GM19023 (cell line): ENCODE results near the gene EXOC6B.
A peak's percentile ranks its signal among the peaks of the same experiment; 100 is the strongest.

Experiments
- ATAC-seq: cut with Tn5 transposase; IDR thresholded peaks from one replicate; pipeline ENCODE4 v1.9.1; 2021; ENCODE audit warnings: mild to moderate bottlenecking, moderate library complexity; ENCODE audit not compliant: unreplicated experiment

EXOC6B gene

GRCh38 chr2:72825257-72826155 lies at the start of gene EXOC6B:
Gene EXOC6B, minus strand, starts transcription at chr2:72826033.
- peak; percentile 96 for ATAC-seq

DNA sequence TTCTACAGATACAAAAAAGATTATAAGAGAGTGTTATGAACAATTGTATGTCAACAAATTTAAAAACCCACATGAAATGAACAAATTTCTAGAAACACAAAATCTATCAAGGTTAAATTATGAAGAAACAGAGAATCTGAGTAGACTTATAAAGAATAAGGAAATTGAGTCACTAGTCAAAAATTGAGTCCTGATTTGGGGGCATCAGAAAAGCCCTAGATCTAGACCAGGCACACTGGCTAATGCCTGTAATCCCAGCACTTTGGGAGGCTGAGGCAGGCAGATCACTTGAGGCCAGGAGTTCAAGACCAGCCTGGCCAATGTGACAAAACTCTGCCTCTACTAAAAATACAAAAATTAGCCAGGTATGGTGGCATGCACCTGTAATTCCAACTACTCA lies 46.0 kb upstream of the EXOC6B start:
- no peak for ATAC-seq

DNA sequence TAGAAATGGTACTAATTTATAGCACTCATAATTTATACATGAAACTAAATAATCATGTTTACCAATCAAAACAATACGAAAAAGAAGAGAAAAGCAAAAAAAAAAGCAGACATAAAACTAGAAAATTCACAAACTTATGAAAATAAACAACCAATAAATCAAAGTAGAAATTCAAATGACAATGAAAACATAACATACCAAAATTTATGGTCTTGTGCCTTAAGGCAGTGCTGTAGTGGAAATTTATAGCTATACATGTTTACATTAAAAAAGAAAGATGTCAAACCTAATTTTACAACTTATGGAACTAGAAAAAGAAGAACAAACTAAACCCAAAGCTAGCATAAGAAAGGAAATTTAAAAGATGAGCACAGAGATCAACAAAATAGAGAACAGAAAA lies 45.2 kb upstream of the EXOC6B start:
- no peak for ATAC-seq

- no peak for ATAC-seq
Observed at GRCh38 chr2:72864500-72864899, 38.7 kb upstream of the EXOC6B start.

GRCh38 chr2:72863046-72863445 lies 37.2 kb upstream of the EXOC6B start:
- no peak for ATAC-seq

GRCh38 chr2:72862239-72862988 lies 36.6 kb upstream of the EXOC6B start:
- peak; percentile 96 for ATAC-seq

GRCh38 chr2:72859831-72860262 lies 34.0 kb upstream of the EXOC6B start:
- ATAC-seq: no peak

DNA sequence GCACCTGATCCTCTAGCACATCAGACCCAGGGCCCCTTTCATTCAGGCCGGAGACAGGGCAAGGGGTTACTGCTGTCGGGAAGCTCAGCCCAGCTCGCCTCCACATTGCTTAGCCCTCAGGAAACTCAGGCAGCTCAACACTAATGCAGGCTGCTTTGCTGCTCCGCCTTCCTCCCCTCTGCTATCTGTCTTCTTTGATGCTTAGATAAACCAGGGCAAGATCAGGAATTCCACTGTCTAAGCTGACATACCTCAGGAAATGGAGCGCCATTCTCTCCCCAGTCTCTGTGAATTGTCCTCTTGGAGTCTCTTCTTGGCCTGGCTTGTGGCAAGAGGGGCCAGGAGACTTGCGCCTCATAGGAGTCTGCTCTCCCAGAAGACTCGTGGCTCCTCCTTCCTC lies 25.5 kb upstream of the EXOC6B start:
- no peak for ATAC-seq

DNA sequence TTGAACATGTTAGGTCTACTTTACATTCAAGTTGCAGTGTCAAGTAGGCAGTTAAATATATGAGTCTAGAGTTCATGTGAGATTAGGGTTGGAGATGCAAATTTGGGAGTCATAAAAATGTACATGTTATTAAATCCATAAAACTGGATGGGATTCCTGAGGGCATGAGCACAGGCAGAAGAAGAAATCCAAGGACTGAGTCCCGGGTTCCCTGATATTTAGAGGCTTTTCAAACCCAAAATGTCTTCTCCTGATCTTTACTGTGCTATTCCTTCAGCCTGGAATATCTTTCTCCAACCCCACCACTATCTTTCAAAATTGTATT lies 23.3 kb upstream of the EXOC6B start:
- no peak for ATAC-seq

DNA sequence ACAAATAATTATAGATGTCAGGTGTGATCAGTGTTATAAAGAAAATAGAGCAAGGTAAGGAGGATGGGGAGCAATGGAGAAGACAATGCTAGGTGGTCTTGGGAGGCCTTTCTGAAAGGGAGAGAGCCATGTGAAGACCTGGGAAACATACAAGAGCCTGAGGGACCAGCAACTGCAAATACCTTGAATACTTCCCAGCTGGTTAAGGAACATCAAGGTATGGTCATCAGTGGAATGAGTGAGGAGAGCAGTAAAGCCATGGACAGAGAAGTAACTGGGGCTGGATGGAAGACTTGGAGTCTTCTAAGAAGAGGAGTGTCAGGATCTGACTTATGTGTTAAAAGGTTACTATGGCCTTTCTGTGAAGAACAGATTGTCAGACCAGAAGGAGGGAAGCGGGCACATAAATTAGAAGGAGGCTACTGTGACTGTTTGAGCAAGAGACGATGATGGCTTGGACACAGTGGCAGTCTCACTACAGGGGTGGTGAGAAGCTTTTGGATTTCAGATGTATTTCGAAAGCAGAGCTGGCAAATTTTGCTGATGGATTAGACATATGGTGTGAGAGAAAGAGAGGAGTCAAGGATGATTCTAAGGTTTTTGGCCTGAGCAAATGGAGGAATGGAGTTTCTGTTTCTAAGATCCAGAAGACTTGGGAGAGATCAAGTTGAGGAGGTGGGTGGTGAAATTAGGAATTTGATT lies 22.8 kb upstream of the EXOC6B start:
- no peak for ATAC-seq

GRCh38 chr2:72847534-72848315 lies 21.9 kb upstream of the EXOC6B start:
- no peak for ATAC-seq

GRCh38 chr2:72846171-72847095 lies 20.6 kb upstream of the EXOC6B start:
- peak; percentile 79 for ATAC-seq

GRCh38 chr2:72843301-72843700 lies 17.5 kb upstream of the EXOC6B start:
- no peak for ATAC-seq

GRCh38 chr2:72841462-72842125 lies 15.8 kb upstream of the EXOC6B start:
- no peak for ATAC-seq

DNA sequence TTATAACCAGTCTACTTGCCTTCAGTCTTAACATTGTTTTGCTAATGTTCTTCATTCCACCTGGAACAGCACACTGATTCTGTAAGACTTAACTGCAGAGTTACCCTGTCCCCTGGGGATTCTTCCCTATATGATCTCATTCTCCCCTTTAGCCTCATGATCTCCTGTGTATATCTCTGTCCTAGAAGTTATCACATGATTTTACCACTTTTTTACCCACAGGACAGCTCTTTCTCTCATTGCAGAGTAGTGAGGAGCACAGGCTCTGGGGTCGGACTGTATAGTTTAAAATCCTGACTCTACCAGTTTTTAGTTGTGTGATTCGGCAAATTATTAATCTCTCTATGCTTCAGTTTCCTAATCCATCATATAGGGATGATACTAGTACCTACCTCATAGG lies 14.2 kb upstream of the EXOC6B start:
- no peak for ATAC-seq

- no peak for ATAC-seq
Observed at GRCh38 chr2:72837171-72837570, 11.3 kb upstream of the EXOC6B start.

DNA sequence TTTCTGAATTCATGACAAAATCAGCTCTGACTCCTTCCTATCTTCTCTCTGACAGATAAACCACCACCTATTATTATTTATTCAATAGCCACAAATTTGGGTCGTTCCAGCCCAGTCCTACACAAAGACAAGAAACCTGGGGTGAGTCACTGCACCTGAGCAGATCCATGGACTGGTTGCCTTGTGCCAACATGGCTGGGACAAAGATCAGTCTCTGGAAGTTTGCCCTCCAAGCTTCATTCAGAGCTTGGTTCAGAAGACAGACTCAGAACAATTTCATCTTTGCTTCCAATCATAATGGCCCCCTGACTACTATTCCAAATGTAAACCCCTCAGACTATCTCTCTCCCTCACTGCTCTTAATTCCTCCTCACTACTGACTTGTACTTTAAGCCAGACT lies 9.6 kb upstream of the EXOC6B start:
- no peak for ATAC-seq

GRCh38 chr2:72834596-72834995 lies 8.8 kb upstream of the EXOC6B start:
- no peak for ATAC-seq

DNA sequence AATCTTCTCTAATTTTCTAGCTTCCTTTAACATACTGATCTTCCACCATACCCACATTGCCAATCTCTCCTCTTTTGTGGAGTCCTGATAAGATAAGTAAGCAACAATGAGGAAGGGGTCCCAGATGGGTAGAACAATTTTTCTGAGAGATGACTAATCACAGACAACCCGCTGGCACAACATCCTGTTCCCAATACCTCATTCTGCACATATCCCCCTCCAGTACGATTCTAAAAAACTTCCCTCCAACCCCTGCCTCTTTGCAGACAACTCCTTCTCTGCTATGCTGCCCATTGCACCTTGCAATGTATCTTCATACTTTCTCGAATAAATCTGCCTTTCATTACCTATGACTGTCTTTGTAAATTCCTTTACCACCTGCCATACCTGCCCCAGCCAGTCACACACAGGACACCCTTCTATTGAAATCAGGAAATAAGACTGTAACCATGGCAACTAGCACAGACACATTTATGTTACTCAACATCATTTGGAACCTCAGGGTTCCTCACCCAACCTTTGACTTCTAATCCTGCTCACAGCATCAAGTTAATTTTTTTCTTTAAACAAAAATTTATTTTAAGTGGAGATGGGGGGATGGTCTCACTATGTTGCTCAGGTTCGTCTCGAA lies 7.4 kb upstream of the EXOC6B start:
- no peak for ATAC-seq
